Hematopoietic multipotent progenitor cell treated with erythropoietin and hydrocortisone succinate and interleukin-3 and kit ligand, for 6 days (in vitro differentiated cells): Measurements from ENCODE around the gene FGFBP1.

ENCODE experiments used
- DNase-seq: peaks from one replicate; pipeline ENCODE4 v3.0.0-alpha.2; 2015

Gene FGFBP1

DNA sequence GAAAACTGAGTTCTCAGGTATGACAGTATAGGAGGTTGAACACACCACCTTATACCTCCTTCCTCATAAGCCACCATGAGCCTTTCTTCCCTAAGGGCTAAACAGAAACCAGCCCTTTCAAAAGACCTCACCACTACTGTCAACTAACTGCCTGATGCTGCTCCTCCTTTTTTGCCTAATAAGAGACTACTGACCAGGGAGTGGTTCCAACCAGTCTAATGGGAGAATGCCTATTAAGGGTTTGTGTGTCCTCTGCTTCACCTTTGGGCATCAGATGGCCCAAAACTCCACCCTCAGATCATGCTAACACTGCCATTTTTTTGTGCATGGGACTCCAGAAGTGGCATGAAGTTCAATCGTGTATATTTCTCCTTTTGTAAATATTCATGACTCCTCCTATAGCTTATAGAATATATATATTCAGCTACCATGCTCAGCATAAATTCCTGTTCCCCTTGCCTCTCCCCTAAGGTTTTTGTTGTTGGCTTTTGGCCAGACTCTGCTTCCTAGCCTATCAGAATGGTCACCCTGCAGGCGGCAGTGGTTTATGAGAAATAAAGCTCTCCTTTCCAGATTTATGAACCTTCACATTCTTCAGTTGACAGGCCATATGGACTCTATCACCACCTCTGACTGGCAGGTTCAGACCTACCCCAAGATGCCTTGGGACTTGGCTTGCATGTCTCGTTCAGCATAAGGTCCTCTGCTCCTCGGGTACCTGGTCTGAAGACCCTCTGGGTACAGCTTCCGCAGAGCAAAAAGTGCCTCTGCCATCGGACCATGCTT lies 28.2 kb downstream of the FGFBP1 start:
- no peak for DNase-seq

DNA sequence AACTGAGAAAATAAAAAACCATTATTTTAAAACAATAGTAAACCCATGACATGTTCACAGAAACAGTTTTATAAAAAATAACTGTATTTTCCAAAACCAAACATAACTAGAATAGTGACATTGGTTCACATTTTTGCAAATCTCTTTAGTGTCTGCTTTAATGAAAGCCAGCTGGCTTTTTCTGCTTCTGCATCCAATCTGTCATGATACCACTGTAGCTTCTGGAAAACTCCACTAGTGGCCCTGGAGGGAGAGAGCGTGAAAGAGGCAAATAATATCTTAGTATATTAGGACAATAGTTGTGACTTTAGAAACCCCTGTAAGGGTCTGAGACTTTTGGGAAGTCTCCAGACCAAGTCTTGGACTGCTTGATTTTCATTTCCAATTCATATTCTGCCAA lies 31.1 kb downstream of the FGFBP1 start:
- no peak for DNase-seq

DNA sequence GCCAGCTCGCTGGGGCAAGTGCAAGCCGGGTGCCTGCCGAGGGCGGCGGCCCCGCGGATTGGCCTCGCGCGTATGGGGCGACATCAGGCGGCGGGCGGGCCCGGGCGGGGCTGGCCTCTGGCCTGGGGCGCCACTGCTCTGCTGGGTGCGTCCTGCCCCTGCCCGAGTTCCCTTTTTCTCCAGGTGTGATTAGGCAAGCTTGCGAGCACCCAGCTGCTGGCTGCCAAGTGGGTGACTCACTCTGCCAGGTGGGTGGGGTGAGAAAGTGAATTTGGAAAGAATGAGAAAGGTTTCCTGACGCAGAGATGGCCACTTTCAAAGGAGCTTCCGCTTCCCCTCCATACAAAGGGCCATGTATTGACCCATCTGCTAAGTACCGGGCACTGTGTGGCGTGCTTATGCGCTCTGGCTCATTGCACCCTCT lies 32.5 kb downstream of the FGFBP1 start:
- DNase-seq: peak; percentile 10

DNA sequence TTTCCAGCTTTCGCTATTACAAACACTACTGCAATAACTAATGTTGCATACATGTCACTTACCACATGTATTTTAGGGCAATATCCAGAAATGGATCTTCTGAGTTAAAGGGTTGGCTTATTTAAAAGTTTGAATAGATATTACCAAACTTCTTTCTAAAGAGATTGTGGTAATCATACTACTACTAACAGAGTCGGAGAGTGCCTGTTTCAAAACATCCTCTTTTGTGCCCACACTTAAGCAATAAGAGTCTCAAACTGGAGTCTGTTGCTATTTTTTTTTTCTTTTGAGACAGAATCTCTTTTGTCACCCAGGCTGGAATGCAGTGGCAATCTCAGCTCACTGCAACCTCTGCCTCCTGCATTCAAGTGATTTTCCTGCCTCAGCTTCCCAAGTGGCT lies 35.8 kb downstream of the FGFBP1 start:
- DNase-seq: peak; percentile 72

DNA sequence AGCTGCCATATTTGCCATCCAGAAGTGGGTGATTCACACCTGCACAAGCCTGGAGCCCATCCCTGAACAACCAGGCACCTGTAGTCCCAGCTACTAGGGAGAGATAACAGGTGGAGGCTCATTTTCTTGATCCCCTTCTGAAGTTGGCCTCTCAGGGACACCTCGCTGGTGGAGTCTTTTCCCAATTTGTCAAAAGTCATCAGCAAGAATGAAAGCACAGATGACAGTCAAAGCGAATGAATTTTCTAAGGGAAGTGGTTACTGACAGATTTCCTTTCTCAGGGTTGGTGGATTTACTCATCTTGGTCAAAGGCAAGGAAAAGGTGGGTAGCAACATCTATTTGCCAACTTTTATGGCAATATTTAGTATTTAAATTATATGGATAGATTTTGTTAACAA lies 36.5 kb downstream of the FGFBP1 start:
- DNase-seq: no peak

DNA sequence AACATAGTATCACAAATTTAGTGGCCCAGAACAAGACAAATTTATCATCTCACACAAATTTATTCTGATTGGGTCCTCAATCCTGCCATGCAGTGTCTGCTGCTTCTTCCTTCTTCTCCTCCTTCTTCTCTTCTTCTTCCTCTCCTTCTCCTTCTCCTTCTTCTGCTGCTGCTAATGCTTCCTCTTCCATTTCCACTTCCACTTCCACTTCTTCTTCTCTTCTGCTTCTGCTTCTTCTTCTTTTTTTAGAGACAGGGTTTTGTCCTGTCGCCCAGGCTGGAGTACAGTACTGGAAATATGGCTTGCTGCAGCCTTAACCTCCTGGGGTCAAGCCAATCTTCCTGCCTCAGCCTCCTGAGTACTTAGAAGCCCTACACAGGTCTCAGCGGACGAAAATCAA lies 37.5 kb downstream of the FGFBP1 start:
- no peak for DNase-seq

DNA sequence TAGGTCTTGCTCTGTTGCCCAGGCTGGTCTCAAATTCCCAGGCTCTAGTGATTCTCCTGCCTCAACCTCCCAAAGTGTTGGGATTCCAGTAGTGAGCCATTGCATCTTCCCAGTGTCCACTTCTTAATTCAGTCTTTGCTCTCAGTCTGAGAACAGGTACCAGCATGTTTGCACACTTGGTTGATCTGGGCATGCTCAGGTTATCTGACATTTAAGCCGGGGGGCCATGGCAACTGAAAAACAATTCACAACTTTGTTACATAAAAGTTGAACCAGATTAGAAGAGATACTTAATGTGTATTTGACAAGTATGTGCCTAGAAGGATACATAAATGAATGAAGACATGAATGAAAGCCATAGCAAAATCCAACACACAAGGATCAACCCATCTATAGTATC lies 39.0 kb downstream of the FGFBP1 start:
- no peak for DNase-seq

DNA sequence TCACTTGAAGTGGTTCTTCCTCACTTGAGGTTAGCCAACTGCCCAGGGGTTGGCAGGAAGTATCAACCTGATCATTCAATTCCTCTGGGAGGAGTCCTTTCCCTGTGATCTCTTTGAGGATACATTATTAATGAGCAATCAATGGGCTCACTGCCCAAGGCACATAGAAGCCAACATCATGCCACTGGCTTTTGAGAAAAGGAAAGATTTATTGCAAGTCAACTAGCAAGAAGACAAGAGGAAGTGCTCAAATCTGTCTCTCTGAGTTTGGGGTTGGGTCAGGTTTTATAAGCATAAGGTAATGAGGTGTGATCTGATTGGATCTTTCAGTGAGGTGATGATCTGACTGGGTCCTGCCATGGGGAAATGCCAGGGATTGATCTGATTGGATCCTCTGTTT lies 39.6 kb downstream of the FGFBP1 start:
- DNase-seq: no peak

DNA sequence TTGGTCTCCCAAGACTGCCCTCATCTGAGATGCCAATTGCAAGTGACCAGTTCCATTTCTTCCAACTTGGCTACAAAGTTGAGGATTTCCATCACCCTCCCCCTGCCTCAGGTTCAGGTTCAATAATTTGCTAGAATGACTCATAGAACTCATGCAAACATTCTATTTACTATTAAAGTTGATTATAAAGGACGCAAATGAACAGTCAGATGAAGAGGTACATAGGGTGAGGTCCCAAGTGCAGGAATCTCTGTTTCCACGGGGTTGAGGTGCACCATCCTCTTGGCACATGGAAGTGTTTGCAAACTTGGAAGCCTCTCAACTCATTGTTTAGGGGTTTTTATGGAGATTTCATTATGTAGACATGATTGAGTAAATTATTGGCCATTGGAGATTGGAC lies 41.0 kb downstream of the FGFBP1 start:
- DNase-seq: no peak

DNA sequence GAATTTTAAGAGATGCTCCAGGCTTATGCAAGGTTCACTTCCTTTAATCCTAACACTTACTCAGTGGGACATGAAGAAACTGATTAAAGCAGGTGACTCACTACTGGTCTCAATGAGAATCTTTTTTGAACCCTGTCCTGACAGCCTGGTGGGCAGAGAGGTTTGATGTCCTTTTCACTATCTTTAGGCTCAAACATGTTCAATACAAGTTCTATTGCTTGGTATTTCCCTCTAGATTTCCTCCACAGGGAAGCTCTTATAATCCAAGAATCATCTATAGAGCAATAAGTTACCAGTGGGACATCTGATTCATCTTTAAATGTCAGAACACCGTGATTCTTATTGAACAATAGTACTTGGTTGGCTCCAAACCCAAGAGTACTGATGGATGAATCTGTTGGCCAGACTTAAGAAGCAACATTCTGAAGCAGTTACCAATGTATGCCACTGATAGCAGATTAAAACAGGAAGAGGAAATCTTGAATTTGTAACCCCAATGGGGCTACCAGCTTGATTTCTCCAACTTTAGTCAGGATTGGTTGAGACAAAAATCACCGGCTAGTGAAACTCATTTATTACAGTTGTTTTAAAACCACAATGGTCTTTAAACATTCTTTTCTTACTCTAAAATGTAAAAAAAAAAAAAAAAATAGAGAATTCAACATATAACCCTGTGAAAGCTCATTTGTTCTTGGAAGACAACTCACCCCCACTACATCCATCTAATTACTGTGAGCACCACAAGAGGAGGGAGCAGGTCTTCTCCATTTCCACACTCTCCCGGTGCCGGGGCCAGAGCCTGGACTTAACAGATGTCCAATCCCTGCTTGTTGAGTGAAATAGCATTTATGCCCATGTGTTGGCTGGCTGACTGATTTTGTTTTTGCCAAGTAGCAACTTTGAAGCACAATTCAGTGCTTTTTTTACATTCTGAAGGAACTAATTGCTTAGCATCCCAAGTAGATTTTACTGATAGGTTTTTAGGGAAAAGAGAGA lies 43.3 kb downstream of the FGFBP1 start:
- no peak for DNase-seq

DNA sequence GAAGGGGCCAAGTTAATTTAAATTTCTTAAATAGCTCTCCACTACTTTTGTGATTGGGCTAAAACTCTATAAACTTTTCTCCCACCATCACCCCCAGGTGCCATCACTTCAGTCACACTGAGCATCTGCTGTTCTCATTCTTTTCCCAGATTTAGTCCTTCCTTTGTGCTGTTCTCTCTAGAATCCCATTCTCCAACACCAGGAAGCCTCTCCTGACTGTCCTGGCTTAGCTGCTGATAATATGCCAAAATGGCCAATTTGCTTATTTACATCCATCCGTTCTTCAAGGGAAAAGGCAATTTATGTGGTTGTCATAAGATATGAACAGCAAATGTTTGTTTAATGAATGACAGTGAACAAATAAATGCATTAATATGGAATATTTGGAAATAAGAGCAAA lies 44.1 kb downstream of the FGFBP1 start:
- no peak for DNase-seq

DNA sequence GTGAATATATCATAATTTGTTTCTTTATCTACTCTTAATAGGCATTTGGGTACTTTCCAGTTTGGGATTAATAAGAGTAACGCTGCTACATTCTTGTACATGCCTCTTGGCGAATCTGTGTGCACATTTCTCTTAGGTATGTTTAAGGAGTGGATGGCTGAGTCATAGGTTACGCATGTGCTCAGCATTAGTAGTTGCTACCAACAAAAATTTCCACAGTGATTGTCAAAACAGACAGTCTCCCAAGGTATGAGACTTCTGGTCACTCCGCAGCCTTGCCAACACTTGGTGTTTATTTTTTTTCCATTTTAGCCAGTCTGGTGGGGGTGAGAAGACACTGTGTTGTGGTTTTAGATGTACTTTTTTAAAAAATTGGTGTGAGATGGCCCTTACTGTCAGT lies 44.6 kb downstream of the FGFBP1 start:
- no peak for DNase-seq

DNA sequence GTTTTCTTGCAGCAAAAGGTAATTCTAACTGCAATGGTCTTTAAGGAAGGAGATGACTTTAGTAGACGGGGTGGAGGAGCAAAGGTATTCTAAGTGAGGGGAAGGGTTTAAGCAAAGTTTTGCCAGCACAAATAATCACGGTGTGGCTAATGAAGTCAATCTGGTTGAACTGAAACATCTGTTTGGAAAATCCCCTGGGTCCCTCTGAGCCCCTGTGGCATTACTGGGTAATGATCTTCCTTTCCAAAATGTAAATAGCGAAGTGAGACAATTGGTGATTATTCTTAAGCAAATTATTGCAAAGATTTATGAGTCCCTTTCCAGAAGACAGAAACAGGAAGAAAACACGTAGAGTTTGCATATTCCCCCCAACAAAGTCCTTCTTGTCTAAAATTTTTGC lies 47.2 kb downstream of the FGFBP1 start:
- DNase-seq: no peak

DNA sequence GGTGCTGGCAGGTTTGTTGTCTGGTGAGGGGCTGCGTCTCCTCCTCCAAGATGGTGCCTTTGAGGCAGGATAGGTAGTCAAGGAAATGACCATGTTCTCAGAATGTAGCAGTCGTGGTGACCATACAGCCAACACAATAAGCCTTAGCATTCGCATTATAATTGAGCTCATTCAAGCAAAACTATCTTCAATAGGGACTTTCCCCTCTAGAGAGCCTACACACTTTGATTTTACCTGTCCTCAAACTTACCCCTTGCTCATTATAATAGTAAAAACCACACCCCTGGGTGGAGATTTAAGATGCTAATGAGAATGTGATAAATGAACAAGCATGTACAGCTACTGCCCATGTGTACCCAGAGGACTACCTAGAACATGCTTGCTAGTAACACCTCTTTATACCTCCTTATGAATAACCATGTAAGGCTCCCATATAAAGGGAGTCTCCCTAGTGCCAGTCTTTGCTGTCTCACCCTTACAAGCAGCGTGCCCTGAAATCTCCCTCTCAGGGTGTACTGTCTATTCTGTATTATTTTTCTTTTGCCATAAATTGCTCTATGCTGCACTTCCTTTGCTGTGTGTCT lies 48.2 kb downstream of the FGFBP1 start:
- DNase-seq: no peak

DNA sequence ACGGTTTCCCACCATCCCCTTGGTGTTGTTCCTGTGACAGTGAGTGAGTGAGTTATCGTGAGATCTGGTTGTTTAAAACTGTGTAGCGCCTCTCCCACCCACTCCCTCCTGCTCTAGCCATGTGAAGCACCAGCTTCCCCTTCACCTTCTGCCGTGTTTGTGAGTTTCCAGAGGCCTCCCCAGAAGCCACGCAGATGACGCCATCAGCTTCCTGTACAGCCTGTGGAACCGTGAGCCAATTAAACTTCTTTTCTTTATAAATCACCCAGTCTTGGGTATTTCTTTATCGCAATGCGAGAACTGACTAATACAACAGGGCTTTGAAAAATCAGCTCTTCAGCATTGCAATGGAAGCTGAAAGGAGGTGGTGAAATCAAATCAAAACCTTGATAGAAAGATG lies 50.0 kb downstream of the FGFBP1 start:
- no peak for DNase-seq
